Renal pelvis (tissue), 12 donors: ENCODE results near the gene LRRC28. TPM values are rescaled to one million over a fixed set of nuclear protein-coding genes. Genes with fewer than 3 reads are reported as not detected.
"Not testable (repeated sequence)": the region's sequence is repeated elsewhere in the genome, so short reads cannot be mapped to it uniquely, and the experiment has no call there.

Source experiments
- DNase-seq: peaks from one replicate; pipeline ENCODE4 v3.0.0-alpha.2; 2013
- long read RNA-seq, 16 experiments: transcript quantifications; one replicate each; lab custom pipeline, GENCODE V29; 2026
- polyA plus RNA-seq, 3 donors: library from polyadenylated mRNA; unstranded; fragments of 120-200 nt; gene quantifications; one replicate each; pipeline ENCODE4 v1.2.1, GENCODE V29; 2013; ENCODE audit not compliant: insufficient read length in 3 of 3

Gene LRRC28
- polyA plus RNA-seq: 10 to 100 TPM; 36.5 to 37.0 (median 36.9) TPM
- long read RNA-seq, donor 1, full-length matches to known transcripts: 4 of 4 reads
- long read RNA-seq, donor 1, partial matches to known transcripts: 0 of 4 reads
- long read RNA-seq, donor 1, other reads (novel, unspliced or antisense): 0 of 4 reads
- long read RNA-seq, donor 2, full-length matches to known transcripts: 5 of 5 reads
- long read RNA-seq, donor 2, partial matches to known transcripts: 0 of 5 reads
- long read RNA-seq, donor 2, other reads (novel, unspliced or antisense): 0 of 5 reads
- long read RNA-seq, donor 3, full-length matches to known transcripts: 3 of 3 reads
- long read RNA-seq, donor 3, partial matches to known transcripts: 0 of 3 reads
- long read RNA-seq, donor 3, other reads (novel, unspliced or antisense): 0 of 3 reads
- long read RNA-seq, donor 4, full-length matches to known transcripts: 4 of 4 reads
- long read RNA-seq, donor 4, partial matches to known transcripts: 0 of 4 reads
- long read RNA-seq, donor 4, other reads (novel, unspliced or antisense): 0 of 4 reads
- long read RNA-seq, donor 5, full-length matches to known transcripts: 4 of 4 reads
- long read RNA-seq, donor 5, partial matches to known transcripts: 0 of 4 reads
- long read RNA-seq, donor 5, other reads (novel, unspliced or antisense): 0 of 4 reads
- long read RNA-seq, donor 6, full-length matches to known transcripts: 10 of 10 reads
- long read RNA-seq, donor 6, partial matches to known transcripts: 0 of 10 reads
- long read RNA-seq, donor 6, other reads (novel, unspliced or antisense): 0 of 10 reads
- long read RNA-seq, donor 7, full-length matches to known transcripts: 8 of 8 reads
- long read RNA-seq, donor 7, partial matches to known transcripts: 0 of 8 reads
- long read RNA-seq, donor 7, other reads (novel, unspliced or antisense): 0 of 8 reads
- long read RNA-seq, donor 8, full-length matches to known transcripts: 2 of 2 reads
- long read RNA-seq, donor 8, partial matches to known transcripts: 0 of 2 reads
- long read RNA-seq, donor 8, other reads (novel, unspliced or antisense): 0 of 2 reads
- long read RNA-seq, donor 9, full-length matches to known transcripts: 5 of 5 reads
- long read RNA-seq, donor 9, partial matches to known transcripts: 0 of 5 reads
- long read RNA-seq, donor 9, other reads (novel, unspliced or antisense): 0 of 5 reads
- long read RNA-seq, donor 10, full-length matches to known transcripts: 6 of 6 reads
- long read RNA-seq, donor 10, partial matches to known transcripts: 0 of 6 reads
- long read RNA-seq, donor 10, other reads (novel, unspliced or antisense): 0 of 6 reads
- long read RNA-seq, donor 11, full-length matches to known transcripts: 3 of 3 reads
- long read RNA-seq, donor 11, partial matches to known transcripts: 0 of 3 reads
- long read RNA-seq, donor 11, other reads (novel, unspliced or antisense): 0 of 3 reads
- long read RNA-seq, donor 12, full-length matches to known transcripts: 4 of 4 reads
- long read RNA-seq, donor 12, partial matches to known transcripts: 0 of 4 reads
- long read RNA-seq, donor 12, other reads (novel, unspliced or antisense): 0 of 4 reads
- long read RNA-seq, donor 13, full-length matches to known transcripts: 3 of 3 reads
- long read RNA-seq, donor 13, partial matches to known transcripts: 0 of 3 reads
- long read RNA-seq, donor 13, other reads (novel, unspliced or antisense): 0 of 3 reads
- long read RNA-seq, donor 14: 0 reads
- long read RNA-seq, donor 15: 0 reads
- long read RNA-seq, donor 16, full-length matches to known transcripts: 7 of 7 reads
- long read RNA-seq, donor 16, partial matches to known transcripts: 0 of 7 reads
- long read RNA-seq, donor 16, other reads (novel, unspliced or antisense): 0 of 7 reads

DNA sequence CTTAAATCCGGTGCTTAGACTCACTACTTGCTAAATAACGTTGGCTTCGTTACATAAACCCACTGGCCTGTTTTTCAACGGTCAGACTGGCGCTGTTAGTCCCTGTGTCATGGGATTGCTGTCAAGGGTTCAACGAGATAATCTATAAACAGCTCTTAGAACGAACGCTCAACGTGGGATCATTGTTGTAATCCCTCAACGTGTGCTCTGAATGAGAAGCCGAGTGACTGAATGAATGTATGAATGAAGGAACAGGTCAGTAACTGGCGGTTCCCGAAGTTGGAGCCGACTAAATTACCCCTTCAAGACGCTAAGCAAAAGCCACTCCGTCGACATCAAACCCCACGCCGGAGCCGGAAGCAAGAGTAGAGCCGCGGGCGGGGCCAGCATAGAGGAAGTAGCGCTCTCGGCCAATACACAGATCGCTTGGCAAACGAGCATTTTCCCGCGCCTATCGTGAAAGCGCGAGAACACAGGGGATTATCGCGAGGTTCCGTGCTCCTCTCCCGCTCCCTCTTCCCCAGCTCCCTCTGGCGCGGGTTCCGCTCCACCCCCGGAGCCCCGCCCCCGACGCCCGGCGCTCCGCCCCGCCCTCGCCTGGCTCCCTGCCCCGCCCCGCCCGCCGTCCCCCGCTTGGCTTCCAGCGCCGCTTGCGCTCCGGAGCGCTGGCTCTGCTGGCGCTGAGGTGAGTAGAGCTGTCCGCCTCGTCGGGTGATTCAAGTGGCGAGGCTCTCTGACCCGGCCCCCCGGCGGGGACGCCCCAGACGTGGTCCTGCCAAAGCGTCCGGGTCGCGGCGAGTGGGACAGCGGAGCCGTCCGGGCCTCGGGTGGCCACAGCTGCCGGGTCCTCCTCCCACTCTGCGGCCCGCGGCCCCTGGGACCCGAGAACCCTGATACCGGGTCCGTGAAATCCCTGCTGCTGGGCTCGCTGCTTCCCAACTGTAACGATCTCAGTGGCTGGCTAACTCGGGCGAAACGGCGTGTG, at the start of gene LRRC28:
TSS of gene LRRC28 (plus strand) at position 625 of the 985 bp plus-strand sequence. CDS start 4,477 bp downstream, outside the sequence.
- peak; percentile 99 for DNase-seq

DNA sequence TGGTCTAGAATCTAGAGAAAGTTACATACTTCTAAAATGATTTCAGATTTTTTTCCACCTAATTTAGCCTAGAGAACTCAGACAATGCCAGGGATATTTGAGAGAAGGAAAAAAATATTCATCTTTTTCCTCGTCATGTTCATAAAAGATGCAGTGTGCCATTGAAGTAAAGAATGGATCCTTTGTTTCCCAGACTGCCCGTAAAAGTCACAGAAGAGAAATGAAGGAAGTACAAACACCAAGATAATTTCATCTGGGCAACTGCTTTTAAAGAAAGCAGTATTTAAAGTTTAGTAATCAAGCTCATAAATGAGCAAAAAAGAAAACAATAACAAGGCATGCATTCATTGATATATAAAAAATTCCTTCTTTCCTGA, 49.1 kb upstream of the LRRC28 start:
- no peak for DNase-seq

DNA sequence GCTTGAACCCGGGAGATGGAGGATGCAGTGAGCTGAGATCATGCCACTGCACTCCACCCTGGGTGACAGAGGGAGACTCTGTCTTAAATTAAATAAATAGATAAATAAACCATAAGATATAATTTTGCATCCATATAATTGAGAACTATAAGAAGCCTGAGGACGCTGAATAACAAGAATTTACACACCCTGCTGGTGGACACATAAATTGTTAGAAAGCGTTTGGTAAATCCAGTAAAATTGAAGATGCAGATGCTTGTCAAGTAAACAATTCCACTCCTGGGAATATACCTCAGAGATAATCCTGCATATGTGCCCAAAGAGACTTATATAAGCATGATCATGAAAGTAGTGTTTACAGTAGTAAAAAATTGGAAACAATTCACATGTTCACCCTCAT, 43.6 kb upstream of the LRRC28 start:
- no peak for DNase-seq

DNA sequence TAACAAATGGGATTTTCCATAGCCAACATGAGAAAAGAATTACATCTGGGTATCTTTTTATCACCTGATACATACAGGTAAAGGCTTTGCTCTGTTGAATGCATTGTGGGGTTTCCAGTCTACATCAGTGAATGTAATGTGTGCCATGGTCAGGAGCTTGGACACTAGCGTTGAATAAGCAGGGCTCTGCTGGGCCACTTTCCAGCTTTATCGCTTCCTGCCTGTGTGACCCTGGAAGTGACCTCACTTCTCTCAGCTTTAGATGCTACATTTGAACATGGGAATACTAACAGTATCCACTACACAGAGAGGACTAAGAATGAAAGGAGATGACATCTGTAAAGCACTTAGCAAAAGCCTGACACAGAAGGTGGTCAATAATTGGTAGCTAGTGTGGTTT, 42.0 kb upstream of the LRRC28 start:
- DNase-seq: no peak

DNA sequence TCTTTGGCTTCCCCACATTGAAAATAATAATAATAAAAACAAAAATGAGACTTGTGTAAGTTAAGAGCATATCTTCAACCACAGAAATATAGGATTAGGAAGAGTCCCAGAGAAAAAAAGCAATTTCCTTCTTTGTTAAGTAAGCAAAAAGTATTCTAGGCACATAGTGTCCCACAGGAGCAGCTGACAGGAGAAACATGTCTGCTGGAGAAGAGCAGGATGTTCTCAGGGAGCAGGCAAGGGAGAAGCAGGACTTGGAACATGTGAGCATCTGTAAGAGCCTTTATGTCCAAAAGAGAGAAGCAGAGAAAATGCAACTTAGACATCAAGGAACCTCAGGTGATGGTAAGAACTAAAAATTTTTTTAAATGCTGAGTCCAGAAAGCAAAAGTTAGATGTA, 40.9 kb upstream of the LRRC28 start:
- DNase-seq: no peak

DNA sequence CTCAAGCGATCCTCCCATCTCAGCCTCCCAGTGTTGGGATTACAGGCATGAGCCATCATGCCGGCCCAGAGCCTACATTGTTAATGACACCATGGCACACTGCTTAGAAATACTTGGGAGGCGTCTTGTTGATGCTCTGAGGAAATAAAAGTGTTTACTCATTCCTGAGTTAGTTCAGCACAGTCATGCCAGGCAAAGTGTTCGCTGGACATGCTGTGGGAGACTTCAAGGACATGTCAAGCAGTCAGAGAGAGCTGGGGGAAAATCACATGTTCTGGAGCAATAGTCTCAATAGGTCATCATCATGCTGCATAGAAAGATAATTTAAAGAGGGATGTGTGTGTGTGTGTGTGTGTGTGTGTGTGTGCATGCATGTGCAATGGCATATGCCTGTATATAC, 39.4 kb upstream of the LRRC28 start:
- DNase-seq: no peak

DNA sequence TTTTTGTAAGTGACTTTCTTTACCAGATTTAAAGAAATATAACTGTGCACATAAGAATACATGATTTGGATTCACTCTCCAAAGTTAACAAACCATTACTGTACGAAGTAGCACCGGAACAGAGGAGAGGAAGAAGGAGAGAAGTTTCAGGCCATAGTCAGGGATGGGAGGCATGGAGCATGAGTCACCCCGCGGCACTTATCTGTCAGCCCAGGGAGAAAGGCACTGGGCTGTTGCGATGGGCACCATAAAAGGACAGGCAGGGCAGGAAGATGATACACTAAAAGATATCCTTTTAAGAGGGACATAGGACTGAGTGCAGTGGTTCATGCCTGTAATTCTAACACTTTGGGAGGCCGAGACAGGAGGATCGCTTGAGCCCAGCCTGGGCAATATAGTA, 38.9 kb upstream of the LRRC28 start:
- no peak for DNase-seq

DNA sequence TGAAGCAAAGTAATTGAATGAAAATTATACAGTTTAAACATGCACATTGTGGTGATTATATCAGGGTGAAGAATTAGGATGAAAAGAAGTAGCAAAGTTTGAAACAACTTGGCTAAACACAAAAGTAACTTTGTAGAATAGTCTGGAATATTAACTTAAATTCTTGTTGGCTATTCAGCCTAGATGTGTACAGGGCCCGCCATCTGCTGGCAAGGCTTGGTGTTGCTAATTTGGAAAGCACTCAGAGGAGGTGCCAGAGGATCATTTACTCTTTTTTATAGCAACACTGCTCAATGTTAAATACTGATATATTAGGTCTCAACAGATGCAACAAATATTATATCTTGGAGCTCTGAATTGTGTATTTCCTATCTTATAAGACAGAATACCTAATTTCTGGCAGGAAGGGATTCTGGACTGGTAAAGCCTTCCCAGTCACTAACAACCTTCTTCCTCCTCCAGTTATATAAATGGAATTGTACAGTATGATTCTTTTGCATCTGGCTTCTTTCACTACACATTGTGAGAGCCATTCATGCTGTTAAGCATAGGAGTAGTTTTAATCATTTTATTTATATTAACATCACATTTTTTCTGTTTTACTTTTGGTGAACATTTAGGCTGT, 38.0 kb upstream of the LRRC28 start:
- peak; percentile 52 for DNase-seq

DNA sequence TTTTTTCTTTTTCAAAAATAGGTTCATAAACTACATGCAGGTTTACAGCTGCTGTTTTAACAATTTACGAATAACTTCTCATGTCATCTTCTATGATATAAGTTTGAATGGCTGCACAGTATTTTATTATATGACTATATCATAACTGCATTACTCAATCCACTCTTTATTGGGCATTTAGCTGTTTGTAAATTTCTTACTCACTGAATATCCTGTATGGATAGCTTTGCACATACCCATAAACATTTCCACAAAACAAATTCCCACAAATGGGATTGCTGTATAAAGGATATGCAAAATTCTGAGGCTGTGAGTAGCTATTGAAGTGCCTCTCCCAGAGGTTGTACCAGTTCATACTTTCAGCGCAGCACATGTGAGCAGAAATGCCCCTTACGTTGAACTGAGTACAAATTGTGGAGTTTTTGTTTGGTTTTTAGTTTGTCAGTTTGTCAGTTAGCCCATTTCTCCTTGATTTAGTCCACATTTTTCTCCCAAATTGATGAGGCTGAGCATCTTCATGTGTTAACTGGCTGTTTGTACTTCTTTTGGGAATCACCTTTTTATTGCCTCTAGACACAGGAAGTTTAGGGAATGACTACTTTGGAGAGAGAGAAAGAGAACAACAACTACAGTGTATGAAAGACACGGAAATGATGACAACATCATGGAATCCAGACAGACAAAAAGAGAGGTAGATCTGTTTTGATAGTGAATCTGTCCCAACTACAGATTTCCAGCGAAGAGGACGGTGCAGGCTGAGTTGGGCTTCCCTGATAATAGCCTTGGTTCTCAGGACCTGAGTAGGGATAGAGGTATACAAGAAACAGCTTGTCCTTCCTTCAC, 26.7 kb upstream of the LRRC28 start:
- no peak for DNase-seq

DNA sequence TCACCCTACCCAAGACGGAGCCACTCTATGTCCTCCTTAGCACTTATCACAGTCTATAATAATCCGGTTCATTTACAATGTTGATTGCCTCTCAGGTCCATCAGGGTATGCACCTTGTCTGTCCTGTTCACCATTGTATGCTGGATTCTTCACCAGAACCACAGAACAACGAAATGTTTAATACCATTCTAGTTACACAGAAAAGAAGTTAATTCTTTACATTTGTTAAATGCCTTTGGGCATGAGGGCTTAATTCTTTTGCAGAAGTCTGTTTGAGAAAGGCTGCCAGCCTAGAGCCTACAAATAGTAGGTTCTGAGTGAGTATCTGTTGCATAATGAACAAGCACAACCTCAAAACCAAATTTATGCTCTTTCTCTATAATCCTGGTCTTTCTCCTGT, 24.5 kb upstream of the LRRC28 start:
- no peak for DNase-seq

DNA sequence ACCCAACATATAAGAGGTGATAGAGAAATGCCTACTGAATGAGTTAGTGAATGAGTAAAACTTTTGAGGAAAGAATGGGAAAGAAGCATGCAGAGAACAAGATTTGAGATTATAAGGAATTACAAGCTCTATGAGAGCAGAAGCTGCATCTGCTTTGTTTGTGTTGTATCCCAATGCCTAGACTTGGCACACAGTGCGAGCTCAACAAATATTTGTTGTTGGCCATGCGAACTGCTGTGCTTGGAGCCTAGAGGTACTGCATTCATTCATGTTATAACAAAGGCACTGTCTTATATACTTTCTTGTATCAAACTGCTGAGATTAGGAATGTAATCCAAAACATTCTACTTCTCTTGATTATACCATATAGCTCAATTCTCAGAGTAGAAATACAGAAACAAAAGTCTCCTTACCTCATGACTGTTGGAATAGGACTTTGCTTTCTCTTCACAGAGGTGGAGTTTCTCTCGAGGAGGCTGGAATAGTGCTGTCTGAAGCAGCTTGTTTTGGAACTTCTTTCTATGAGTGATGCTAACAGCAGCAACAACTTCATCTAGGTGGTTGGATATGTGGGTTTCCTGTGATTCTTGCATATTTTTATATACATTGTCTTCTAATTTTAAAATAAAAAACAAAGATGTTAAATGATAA, 23.0 kb upstream of the LRRC28 start:
- no peak for DNase-seq

DNA sequence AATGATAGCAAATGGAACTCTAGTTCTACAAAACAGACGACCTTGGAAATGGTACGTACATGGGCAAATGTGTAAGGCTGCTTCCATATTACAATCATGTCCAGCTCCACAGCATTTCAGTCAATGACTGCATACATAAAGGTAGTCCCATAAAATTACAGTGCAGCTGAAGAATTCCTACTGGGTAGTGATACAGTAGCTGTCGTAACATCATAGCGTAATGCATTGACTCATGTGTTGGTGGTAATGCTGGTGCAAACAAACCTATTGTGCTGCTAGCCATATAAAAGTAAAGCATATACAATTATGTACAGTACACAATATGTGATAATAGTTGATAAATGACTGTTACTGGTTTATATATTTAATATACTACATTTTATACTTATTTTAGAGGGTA, 20.4 kb upstream of the LRRC28 start:
- no peak for DNase-seq

DNA sequence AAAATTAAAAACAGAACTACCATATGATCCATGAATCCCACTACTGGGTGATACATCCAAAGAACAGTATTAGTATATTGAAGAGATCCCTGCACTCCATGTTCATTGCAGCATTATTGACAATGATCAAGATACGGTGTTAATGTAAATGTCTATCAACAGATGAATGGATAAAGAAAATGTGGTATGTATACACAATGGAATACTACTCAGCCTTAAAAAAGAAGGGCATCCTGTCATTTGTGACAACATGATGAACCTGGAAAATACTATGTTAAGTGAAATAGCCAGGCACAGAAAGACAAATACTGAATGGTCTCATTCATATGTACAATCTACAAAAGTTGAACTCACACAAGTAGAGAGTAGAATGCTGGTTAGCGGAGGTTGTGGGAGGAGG, 18.5 kb upstream of the LRRC28 start:
- DNase-seq: no peak

DNA sequence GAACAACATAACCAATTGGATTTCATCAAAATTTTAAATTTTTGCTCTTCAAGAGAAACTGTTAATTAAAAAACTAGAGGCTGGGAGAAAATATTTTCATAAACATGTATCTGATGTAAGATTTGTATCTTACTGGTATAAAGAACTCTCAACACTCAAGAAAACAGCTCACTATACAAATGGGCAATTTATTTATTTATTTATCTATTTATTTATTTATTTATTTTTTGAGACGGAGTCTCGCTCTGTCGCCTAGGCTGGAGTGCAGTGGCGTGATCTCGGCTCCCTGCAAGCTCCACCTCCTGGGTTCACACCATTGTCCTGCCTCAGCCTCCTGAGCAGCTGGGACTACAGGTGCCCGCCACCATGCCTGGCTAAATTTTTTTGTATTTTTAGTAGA, 17.1 kb upstream of the LRRC28 start:
- not testable (repeated sequence) for DNase-seq

DNA sequence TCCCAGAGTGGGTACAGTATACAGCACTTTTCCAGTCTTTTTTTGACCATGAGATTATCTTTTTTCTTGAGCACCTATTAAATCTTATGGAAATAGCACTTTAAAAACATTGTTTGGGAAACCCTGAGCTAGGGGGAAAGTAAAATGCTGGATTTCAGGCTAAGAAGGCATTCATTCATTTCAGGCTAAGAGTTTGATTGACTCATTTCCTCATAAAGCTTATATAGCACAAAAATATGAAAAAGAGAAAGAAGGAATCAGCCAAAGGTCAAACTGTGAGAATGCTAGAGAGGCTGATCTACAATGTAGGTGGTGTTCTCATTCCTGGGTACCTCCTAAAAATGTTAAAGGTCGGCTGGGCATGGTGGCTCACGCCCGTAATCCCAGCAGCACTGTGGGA, 12.4 kb upstream of the LRRC28 start:
- no peak for DNase-seq

DNA sequence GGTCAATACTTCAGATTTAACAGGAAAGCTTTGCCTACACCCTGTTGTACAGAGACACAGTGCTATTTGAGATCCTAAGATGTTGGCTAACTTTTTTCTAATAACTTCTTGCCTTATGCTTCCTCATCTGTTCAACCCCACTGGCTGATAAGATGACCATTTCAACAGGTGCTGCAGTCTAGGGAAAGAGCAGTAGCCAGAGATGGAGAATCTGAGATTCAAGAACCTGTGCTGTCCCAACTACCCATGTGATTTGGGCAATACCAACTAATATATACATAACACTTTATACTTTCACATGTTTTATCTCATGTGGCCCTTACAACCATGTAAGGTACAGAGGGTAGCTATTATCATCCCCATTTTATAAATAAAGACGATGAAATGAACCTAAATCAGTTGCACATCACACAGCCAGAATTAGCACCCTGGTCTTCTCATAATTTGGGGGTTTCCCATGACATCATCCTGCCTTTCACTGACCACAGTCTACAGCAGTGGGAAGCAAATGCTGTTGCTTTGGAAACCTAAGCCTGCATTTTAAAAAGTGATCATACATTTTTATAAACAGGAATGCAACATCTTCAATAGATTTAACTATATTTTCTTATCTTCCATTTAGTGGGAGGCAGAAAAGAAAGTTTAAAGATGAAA, 11.6 kb upstream of the LRRC28 start:
- DNase-seq: no peak

DNA sequence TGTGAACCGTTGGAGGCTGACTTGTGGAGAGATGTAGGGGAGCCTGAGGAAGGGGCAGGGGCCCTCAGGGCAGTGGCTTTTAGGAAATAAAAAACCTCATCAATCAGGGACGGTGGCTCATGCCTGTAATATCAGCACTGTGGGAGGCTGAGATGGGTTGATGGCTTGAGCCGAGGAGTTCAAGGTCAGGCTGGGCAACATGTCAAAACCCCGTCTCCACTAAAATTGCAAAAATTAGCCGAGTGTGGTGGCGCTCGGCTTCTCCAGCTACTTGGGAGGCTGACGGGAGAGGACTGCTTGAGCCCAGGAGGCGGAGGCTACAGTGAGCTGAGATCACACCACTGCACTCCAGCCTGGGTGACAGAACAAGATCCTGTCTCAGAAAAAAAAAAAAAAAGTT, 9.5 kb upstream of the LRRC28 start:
- no peak for DNase-seq
